ENCODE results near the gene MICU1. TPM values are rescaled to one million over a fixed set of nuclear protein-coding genes. Genes with fewer than 3 reads are reported as not detected.
A peak's percentile ranks its signal among the peaks of the same experiment; 100 is the strongest.

Gene MICU1
- total RNA-seq, 2 donors from 2014 or later = 44.3 to 51.8 TPM

GRCh38 chr10:72642318-72642717 is 16.4 kb upstream of the MICU1 start:
- Histone ChIP-seq H3K27me3 (no peaks in the 10 kb centered on the region), H3K27ac (no peak overlapping the region), H3K9me3 (no peaks in the 10 kb centered on the region), H3K9ac (ENCODE audit: low read depth in 2 of 2, low read length in 2 of 2) (no peak overlapping the region), H3K4me1 (no peaks in the 10 kb centered on the region), H3K36me3 (no peaks in the 10 kb centered on the region), H3K4me3 (no peak overlapping the region)
- no peak for TF ChIP-seq CTCF (IDR thresholded peaks at IDR 0.05)
- DNase-seq = no peak
- intact Hi-C loops (cut with DNase I) = no loop called here

GRCh38 chr10:72639441-72639873 is 13.6 kb upstream of the MICU1 start:
- Histone ChIP-seq H3K9ac (ENCODE audit: low read depth in 2 of 2, low read length in 2 of 2) (no peak overlapping the region), H3K36me3 (no peaks in the 10 kb centered on the region), H3K27ac (no peak overlapping the region), H3K27me3 (no peaks in the 10 kb centered on the region), H3K9me3 (no peaks in the 10 kb centered on the region), H3K4me3 (no peak overlapping the region), H3K4me1 (no peaks in the 10 kb centered on the region)
- no peak for DNase-seq
- intact Hi-C loops (cut with DNase I) = no loop called here
- TF ChIP-seq CTCF (IDR thresholded peaks at IDR 0.05) = no peak

- TF ChIP-seq CTCF (IDR thresholded peaks at IDR 0.05) = no peak
- H3K9ac ChIP-seq (ENCODE audit: low read depth in 2 of 2, low read length in 2 of 2) = no peak overlapping the region
- intact Hi-C loops (cut with DNase I) = no loop called here
- H3K27me3 ChIP-seq = no peaks in the 10 kb centered on the region
- no peaks in the 10 kb centered on the region for H3K4me1 ChIP-seq
- H3K36me3 ChIP-seq = no peaks in the 10 kb centered on the region
- no peak overlapping the region for H3K4me3 ChIP-seq
- no peak for DNase-seq
- H3K9me3 ChIP-seq = no peaks in the 10 kb centered on the region
- H3K27ac ChIP-seq = no peak overlapping the region
These were observed 12.9 kb upstream of the MICU1 start for GRCh38 chr10:72638586-72639440.

GRCh38 chr10:72637398-72637857 is 11.5 kb upstream of the MICU1 start:
- no peaks in the 10 kb centered on the region for H3K27me3 ChIP-seq
- no peak overlapping the region for H3K4me3 ChIP-seq
- intact Hi-C loops (cut with DNase I) = no loop called here
- peak; percentile 22 for DNase-seq
- no peaks in the 10 kb centered on the region for H3K4me1 ChIP-seq
- H3K36me3 ChIP-seq = no peaks in the 10 kb centered on the region
- no peaks in the 10 kb centered on the region for H3K9me3 ChIP-seq
- TF ChIP-seq CTCF (IDR thresholded peaks at IDR 0.05) = no peak
- H3K27ac ChIP-seq = no peak overlapping the region
- H3K9ac ChIP-seq (ENCODE audit: low read depth in 2 of 2, low read length in 2 of 2) = no peak overlapping the region

- no peak for DNase-seq
- intact Hi-C loops (cut with DNase I) = no loop called here
- no peak for TF ChIP-seq CTCF (IDR thresholded peaks at IDR 0.05)
- no peaks in the 10 kb centered on the region for H3K36me3 ChIP-seq
- H3K4me1 ChIP-seq = no peaks in the 10 kb centered on the region
- H3K9me3 ChIP-seq = no peaks in the 10 kb centered on the region
- no peak overlapping the region for H3K27ac ChIP-seq
- H3K4me3 ChIP-seq = no peak overlapping the region
- no peak overlapping the region for H3K9ac ChIP-seq (ENCODE audit: low read depth in 2 of 2, low read length in 2 of 2)
- no peaks in the 10 kb centered on the region for H3K27me3 ChIP-seq
These were observed 4.3 kb upstream of the MICU1 start for GRCh38 chr10:72630144-72630543.

Measured in colonic mucosa (tissue), 4 donors.